Tibial artery (tissue), 4 donors: ENCODE data around the gene PM20D1.
A peak's percentile ranks its signal among the peaks of the same experiment; 100 is the strongest.
"Not testable (repeated sequence)": the region's sequence is repeated elsewhere in the genome, so short reads cannot be mapped to it uniquely, and the experiment has no call there.

Experiments
- DNase-seq, 2 donors: peaks; one replicate each; pipeline ENCODE4 v3.0.0-alpha.2; 2019
- H3K27ac ChIP-seq, 2 donors: fragments of 200-600 bp; sonication (generic) in 1 of 2; 1 replicate in 1 of 2; 2 replicates in 1 of 2; pipeline ENCODE4 v1.5.1; 2018 to 2019; ENCODE audit warnings: mild to moderate bottlenecking in 1 of 2
- H3K27me3 ChIP-seq, 2 donors: fragments of 200-600 bp; sonication (generic) in 1 of 2; one replicate each; pipeline versions ENCODE4 v1.5.1 to v1.6.0; 2016 to 2019
- H3K36me3 ChIP-seq, 3 donors: fragments of 200-600 bp; sonication (generic) in 2 of 3; one replicate each; pipeline ENCODE4 v1.5.1; 2016 to 2019; ENCODE audit warnings: mild to moderate bottlenecking in 2 of 3
- H3K4me1 ChIP-seq, 4 donors: fragments of 200-600 bp; sonication (generic) in 2 of 4; 1 replicate in 3 of 4; 2 replicates in 1 of 4; pipeline ENCODE4 v1.5.1; 2016 to 2019
- H3K4me3 ChIP-seq, 2 donors: fragments of 200-600 bp; sonication (generic) in 1 of 2; 1 replicate in 1 of 2; 2 replicates in 1 of 2; pipeline ENCODE4 v1.5.1; 2018 to 2019; ENCODE audit warnings: mild to moderate bottlenecking in 2 of 2
- H3K9me3 ChIP-seq, 3 donors: fragments of 200-600 bp; sonication (generic) in 1 of 3; one replicate each; pipeline ENCODE4 v1.5.1; 2016 to 2019
- CTCF ChIP-seq, 2 experiments: fragments of 200-600 bp in 1 of 2; fragments of 450-650 bp in 1 of 2; IDR thresholded peaks; one replicate each; pipeline ENCODE4 v1.5.1; 2017 to 2019; ENCODE audit warnings: antibody characterized with exemption in 2 of 2, mild to moderate bottlenecking in 1 of 2, moderate library complexity in 1 of 2
- intact Hi-C: fragments of 100-400 bp; cut with DNase I; formaldehyde crosslinking; loops from one replicate; pipeline ENCODE4 v1.15.0; 2023; ENCODE audit warnings: low total_unique reads

PM20D1 gene, protein sequence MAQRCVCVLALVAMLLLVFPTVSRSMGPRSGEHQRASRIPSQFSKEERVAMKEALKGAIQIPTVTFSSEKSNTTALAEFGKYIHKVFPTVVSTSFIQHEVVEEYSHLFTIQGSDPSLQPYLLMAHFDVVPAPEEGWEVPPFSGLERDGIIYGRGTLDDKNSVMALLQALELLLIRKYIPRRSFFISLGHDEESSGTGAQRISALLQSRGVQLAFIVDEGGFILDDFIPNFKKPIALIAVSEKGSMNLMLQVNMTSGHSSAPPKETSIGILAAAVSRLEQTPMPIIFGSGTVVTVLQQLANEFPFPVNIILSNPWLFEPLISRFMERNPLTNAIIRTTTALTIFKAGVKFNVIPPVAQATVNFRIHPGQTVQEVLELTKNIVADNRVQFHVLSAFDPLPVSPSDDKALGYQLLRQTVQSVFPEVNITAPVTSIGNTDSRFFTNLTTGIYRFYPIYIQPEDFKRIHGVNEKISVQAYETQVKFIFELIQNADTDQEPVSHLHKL

DNA sequence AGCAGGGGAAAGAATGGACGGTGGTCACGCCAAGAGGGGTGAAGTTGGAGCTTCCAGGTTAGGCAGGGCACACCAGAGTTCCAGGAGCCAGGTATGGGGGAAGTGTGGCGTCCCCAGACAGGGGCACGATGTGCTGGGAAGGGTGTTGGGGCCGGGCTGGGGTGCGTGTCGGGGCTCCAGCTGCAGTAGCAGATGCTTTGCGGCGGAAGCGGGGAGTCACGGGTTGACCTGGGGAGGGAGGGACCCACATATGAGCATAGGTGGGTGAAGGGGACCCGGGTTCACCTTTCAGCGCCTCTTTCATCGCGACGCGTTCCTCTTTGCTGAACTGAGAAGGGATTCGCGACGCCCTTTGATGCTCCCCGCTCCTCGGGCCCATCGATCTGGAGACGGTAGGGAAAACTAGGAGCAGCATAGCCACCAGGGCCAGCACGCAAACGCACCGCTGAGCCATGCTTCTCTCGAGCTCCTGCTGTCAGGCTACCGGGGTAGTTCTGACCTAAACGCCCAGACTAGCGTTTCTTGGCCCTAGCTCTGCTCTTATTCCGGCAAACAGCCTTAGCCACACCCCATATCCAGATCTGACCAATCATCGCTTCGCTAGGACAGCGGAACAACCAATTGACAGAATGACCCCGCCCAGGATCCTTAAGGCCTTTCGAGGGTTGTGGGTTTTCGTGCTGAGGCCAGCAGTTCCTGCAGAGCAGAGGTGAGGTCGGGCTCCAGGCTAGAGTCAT lies at the start of gene PM20D1:
PM20D1 (minus strand) TSS at position 514 of the 737 bp plus-strand sequence; CDS start at position 454, 60 bp downstream.
- H3K9me3 ChIP-seq = no peaks in the 10 kb centered on the region
- TF ChIP-seq CTCF (IDR thresholded peaks at IDR 0.05) = no peak
- no peak within 1 kb of the TSS for H3K27ac ChIP-seq
- H3K4me3 ChIP-seq = peak within 1 kb of the TSS; percentile 37 to 42
- DNase-seq = peak; percentile 73 to 79
- intact Hi-C loops = no loop called here
- H3K4me1 ChIP-seq = peaks cover 0 to 15% (median 0%) of the 10 kb centered on the region in 4 donors
- peaks cover 0 to 6% (median 0%) of the 10 kb centered on the region in 3 donors for H3K36me3 ChIP-seq
- H3K27me3 ChIP-seq = no peaks in the 10 kb centered on the region

DNA sequence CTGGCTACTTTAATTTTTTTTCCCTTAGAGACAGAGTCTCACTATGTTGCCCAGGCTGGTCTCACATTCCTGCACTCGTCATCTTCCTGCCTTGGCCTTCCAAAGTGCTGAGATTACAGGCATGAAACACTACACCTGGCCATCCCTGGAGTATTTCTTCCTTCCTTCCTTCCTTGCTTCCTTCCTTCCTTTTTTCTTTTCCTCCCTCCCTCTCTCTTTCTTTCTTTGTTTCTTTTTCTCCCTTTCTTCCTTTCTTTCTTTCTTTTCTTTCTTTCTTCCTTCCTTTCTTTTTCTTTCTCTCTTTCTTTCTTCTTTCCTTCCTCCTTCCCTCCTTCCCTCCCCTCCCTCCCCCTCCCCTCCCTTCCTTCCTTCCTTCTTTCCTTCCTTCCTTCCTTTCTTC lies 46.4 kb upstream of the PM20D1 start:
- no peak overlapping the region for H3K4me3 ChIP-seq
- no peaks in the 10 kb centered on the region for H3K27me3 ChIP-seq
- no peaks in the 10 kb centered on the region for H3K9me3 ChIP-seq
- intact Hi-C loops = no loop called here
- DNase-seq = no peak
- H3K4me1 ChIP-seq = no peaks in the 10 kb centered on the region
- TF ChIP-seq CTCF (IDR thresholded peaks at IDR 0.05) = no peak
- no peak overlapping the region for H3K27ac ChIP-seq
- H3K36me3 ChIP-seq = no peaks in the 10 kb centered on the region

DNA sequence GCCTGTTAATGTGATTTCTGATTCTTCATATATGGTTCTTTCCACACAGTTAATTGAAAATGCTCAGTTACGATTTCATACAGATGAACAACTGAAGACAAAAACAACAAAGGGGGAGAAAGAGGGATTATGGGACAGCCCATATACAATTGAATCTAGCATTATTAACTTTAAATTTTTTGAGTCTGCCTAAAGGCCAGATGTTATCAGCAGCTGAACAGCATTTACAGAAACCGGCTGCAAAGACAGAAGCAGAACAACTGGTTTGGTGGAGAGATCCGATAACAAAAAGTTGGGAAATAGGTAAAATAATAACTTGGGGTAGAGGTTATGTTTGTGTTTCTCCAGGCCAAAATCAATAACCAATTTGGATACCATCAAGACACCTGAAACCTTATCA lies 44.2 kb upstream of the PM20D1 start:
- H3K27me3 ChIP-seq, DNase-seq, H3K9me3 ChIP-seq, H3K36me3 ChIP-seq, H3K4me3 ChIP-seq, H3K27ac ChIP-seq, intact Hi-C loops, H3K4me1 ChIP-seq: not testable (repeated sequence)

DNA sequence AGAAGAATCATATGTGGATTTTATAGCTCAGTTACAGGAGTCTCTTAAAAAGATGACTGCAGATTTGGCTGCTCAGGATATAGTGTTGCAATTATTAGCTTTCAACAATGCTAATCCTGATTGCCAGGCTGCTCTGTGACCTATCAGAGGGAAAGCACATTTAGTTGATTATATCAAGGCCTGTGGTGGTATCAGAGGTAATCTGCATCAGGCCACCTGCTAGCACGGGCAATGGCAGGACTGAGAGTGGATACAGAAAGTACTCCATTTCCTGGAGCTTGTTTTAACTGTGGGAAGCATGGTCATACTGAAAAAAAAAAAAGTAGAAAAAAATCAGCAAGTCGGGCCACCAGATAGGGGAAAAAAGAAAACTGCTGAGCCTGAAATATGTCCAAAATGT lies 42.2 kb upstream of the PM20D1 start:
- H3K4me3 ChIP-seq, DNase-seq, intact Hi-C loops, H3K9me3 ChIP-seq, H3K27me3 ChIP-seq, H3K27ac ChIP-seq, H3K36me3 ChIP-seq, H3K4me1 ChIP-seq: not testable (repeated sequence)

GRCh38 chr1:205891481-205891880 lies 41.5 kb upstream of the PM20D1 start:
- intact Hi-C loops, DNase-seq, H3K4me1 ChIP-seq, H3K4me3 ChIP-seq, H3K27ac ChIP-seq, H3K36me3 ChIP-seq, H3K9me3 ChIP-seq, H3K27me3 ChIP-seq: not testable (repeated sequence)

- intact Hi-C loops, DNase-seq, H3K36me3 ChIP-seq: not testable (repeated sequence)
Measured at GRCh38 chr1:205890631-205891030, 40.7 kb upstream of the PM20D1 start.

GRCh38 chr1:205889706-205890105 lies 39.8 kb upstream of the PM20D1 start:
- H3K4me1 ChIP-seq, H3K27ac ChIP-seq, DNase-seq, H3K36me3 ChIP-seq, intact Hi-C loops, H3K4me3 ChIP-seq, H3K9me3 ChIP-seq, H3K27me3 ChIP-seq: not testable (repeated sequence)

More at GRCh38 chr1:205890631-205891030, 40.7 kb upstream of the PM20D1 start:
- not testable (repeated sequence) for H3K9me3 ChIP-seq, H3K4me1 ChIP-seq, H3K27me3 ChIP-seq, H3K27ac ChIP-seq, H3K4me3 ChIP-seq

- H3K4me1 ChIP-seq, DNase-seq, H3K27me3 ChIP-seq, H3K36me3 ChIP-seq, H3K27ac ChIP-seq, H3K4me3 ChIP-seq, H3K9me3 ChIP-seq, intact Hi-C loops: not testable (repeated sequence)
Measured at GRCh38 chr1:205889006-205889405, 39.1 kb upstream of the PM20D1 start.
